Psoas muscle (tissue), 8 donors: Measurements from ENCODE around the gene ISOC2. TPM values are rescaled to one million over a fixed set of nuclear protein-coding genes. Genes with fewer than 3 reads are reported as not detected.

Source experiments
- ATAC-seq, 4 donors: fragments of 200-7000 bp; cut with Tn5 transposase; one replicate each; pipeline ENCODE4 v1.9.1; 2020; ENCODE audit warnings: moderate library complexity in 3 of 4, mild to moderate bottlenecking in 2 of 4
- DNase-seq, 2 donors: peaks; one replicate each; pipeline ENCODE4 v3.0.0-alpha.2; 2020
- H3K27ac ChIP-seq: fragments of 200-600 bp; one replicate; pipeline ENCODE4 v1.8.0; 2022
- H3K27me3 ChIP-seq, 3 donors: fragments of 200-600 bp in 1 of 3; one replicate each; pipeline versions ENCODE4 v1.6.1 to v1.8.0; 2013 to 2022; ENCODE audit warnings: low read length in 2 of 3, mild to moderate bottlenecking in 2 of 3, moderate library complexity in 1 of 3; ENCODE audit not compliant: insufficient read depth in 3 of 3
- H3K36me3 ChIP-seq, 2 donors: fragments of 200-600 bp in 1 of 2; one replicate each; pipeline versions ENCODE4 v1.6.1 to v1.8.0; 2013 to 2022; ENCODE audit warnings: low read depth in 1 of 2, mild to moderate bottlenecking in 1 of 2, moderate library complexity in 1 of 2; ENCODE audit not compliant: insufficient read depth in 1 of 2
- H3K4me1 ChIP-seq: fragments of 200-600 bp; one replicate; pipeline ENCODE4 v1.8.0; 2022
- H3K4me3 ChIP-seq: fragments of 200-600 bp; one replicate; pipeline ENCODE4 v1.8.0; 2022; ENCODE audit warnings: mild to moderate bottlenecking
- H3K9me3 ChIP-seq: fragments of 200-600 bp; one replicate; pipeline ENCODE4 v1.8.0; 2022
- CTCF ChIP-seq: fragments of 200-600 bp; IDR thresholded peaks from one replicate; pipeline ENCODE4 v1.8.0; 2022; ENCODE audit warnings: antibody characterized with exemption
- WGBS, 3 donors: extraction: QIAGEN DNeasy Blood & Tissue Kit; methylation state at CpG; one replicate each; pipeline versions ENCODE4 v1.1.6 to v1.1.7; 2013; 5-methylcytosine and 5-hydroxymethylcytosine counted together
- intact Hi-C, 2 donors: fragments of 100-400 bp; cut with DNase I; formaldehyde crosslinking; loops; one replicate each; pipeline versions ENCODE4 v1.11.0 to v1.14.2; 2022
- polyA plus RNA-seq, 3 donors: library from polyadenylated mRNA; stranded (reverse); fragments of 200-250 nt; gene quantifications; one replicate each; pipeline ENCODE4 v1.2.3, GENCODE V29; 2013
- total RNA-seq, 4 donors: library from RNA; stranded (reverse); fragmentation: NEBNext Ultra II Directional in 2 of 4; extraction: Animal tissue kit (Norgen Biotek cat#: 25700) in 2 of 4; gene quantifications; one replicate each; pipeline versions ENCODE4 v1.2.1 to v1.2.4, GENCODE V29; 2021 to 2023
- donor health status: healthy with polysubstance abuse.
- donor health status: DM: no; HTN: no; CAD: no; lungs with moderate emphysema.
- donor health status: Bipolar disorder and iron deficiency.
- donor health status: healthy.
- donor health status: DM: yes; HTN: yes; CAD: no.
- donor health status: DM: no; HTN: no; CAD: no.
- donor health status: DM: no; HTN: no; CAD: no.
- donor health status: DM: yes; HTN: yes; CAD: no.

Gene ISOC2
- total and polyA plus RNA-seq, 7 donors: 32.0 to 177 (median 78.0) TPM

- Histone ChIP-seq H3K4me3 (no peak overlapping the region), H3K27me3 (peaks cover 0 to 66% (median 44%) of the 10 kb centered on the region in 3 donors), H3K36me3 (no peaks in the 10 kb centered on the region), H3K4me1 (peaks cover 6% of the 10 kb centered on the region), H3K27ac (no peak overlapping the region), H3K9me3 (no peaks in the 10 kb centered on the region)
- peak in 2 of 4 donors; percentile 41 to 51 for ATAC-seq
- TF ChIP-seq CTCF: no peak
- 21 to 29% (median 26%) methylated on average over 15 to 16 of the region's 16 CpGs for WGBS, 3 donors
- no peak for DNase-seq
- intact Hi-C loops: no loop called here
These were observed 13.8 kb downstream of the ISOC2 start for GRCh38 chr19:55447421-55448174.

GRCh38 chr19:55446060-55446459, 15.4 kb downstream of the ISOC2 start:
- no peak for TF ChIP-seq CTCF
- Histone ChIP-seq H3K9me3 (no peaks in the 10 kb centered on the region), H3K27ac (no peak overlapping the region), H3K4me1 (no peaks in the 10 kb centered on the region), H3K36me3 (no peaks in the 10 kb centered on the region), H3K27me3 (peaks cover 3 to 65% (median 47%) of the 10 kb centered on the region in 3 donors), H3K4me3 (no peak overlapping the region)
- intact Hi-C loops: no loop called here
- 51 to 65% (median 52%) methylated on average over 7 to 8 of the region's 8 CpGs for WGBS, 3 donors
- ATAC-seq: no peak
- DNase-seq: no peak

- intact Hi-C loops: no loop called here
- ATAC-seq: no peak
- 32 to 34% (median 33%) methylated on average over 11 of the region's 11 CpGs for WGBS, 3 donors
- no peaks in the 10 kb centered on the region for H3K4me1 ChIP-seq
- H3K27me3 ChIP-seq: peaks cover 3 to 77% (median 49%) of the 10 kb centered on the region in 3 donors
- no peak overlapping the region for H3K27ac ChIP-seq
- no peak for DNase-seq
- no peaks in the 10 kb centered on the region for H3K9me3 ChIP-seq
- no peak for TF ChIP-seq CTCF
- no peaks in the 10 kb centered on the region for H3K36me3 ChIP-seq
- no peak overlapping the region for H3K4me3 ChIP-seq
These were observed 16.8 kb downstream of the ISOC2 start for GRCh38 chr19:55444646-55445045.

- peaks cover 3 to 78% (median 46%) of the 10 kb centered on the region in 3 donors for H3K27me3 ChIP-seq
These were observed 17.5 kb downstream of the ISOC2 start for GRCh38 chr19:55443824-55444480.

More at GRCh38 chr19:55443824-55444480, 17.5 kb downstream of the ISOC2 start:
- 28 to 34% (median 31%) methylated on average over 18 of the region's 18 CpGs for WGBS, 3 donors
- no peaks in the 10 kb centered on the region for H3K4me1 ChIP-seq
- no peak for ATAC-seq
- no peak for DNase-seq
- no peak for TF ChIP-seq CTCF
- intact Hi-C loops: no loop called here
- no peaks in the 10 kb centered on the region for H3K9me3 ChIP-seq
- H3K27ac ChIP-seq: no peak overlapping the region
- H3K36me3 ChIP-seq: no peaks in the 10 kb centered on the region
- no peak overlapping the region for H3K4me3 ChIP-seq
